Limb (tissue), 2 donors: ENCODE results near the gene ARID5B.

Experiments used
- DNase-seq, 2 donors: peaks; one replicate each; pipeline ENCODE4 v3.0.0-alpha.2; 2016; ENCODE audit errors: extremely low spot score in 2 of 2

The ARID5B gene

GRCh38 chr10:62072901-62073300, 171.4 kb downstream of the ARID5B start:
- DNase-seq = no peak

GRCh38 chr10:62073429-62073828, 171.9 kb downstream of the ARID5B start:
- no peak for DNase-seq

DNA sequence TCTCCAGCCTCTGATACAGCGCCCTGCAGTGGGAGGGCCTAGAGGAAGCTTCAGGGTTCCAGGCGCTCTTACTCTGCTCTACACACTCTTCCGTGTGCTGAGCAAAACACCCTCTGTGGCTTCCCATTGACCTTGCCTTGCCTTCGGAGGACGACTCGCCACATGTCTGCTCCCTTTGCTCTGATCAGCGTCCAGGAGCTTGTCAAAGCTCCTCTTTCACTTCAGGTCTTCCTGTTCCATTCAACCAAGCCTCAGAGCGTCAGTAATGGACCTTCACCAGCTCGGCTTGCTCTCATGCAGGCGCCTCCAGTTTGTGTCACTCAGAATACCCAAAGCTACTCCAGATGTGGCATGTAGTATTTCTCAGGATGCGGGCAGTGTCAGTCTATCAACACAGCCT, 173.9 kb downstream of the ARID5B start:
- DNase-seq = no peak

DNA sequence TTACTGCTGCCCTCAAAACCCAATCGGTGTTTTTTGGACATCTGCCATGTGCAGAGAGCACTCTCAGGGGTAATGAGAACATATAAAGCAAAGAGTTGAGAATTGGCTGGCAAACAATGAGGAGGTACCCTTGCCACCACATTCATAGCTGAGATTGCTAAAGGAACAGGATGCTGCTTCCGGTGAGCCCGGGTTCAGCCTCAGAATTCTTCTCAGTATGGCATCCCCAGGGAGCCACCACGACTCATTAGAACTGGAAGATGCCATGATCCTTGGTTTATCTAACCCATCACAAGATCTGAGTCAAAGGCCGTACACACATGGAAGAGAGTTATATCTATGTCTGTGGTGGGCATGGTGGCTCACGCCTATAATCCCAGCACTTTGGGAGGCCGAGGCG, 174.4 kb downstream of the ARID5B start:
- no peak for DNase-seq

DNA sequence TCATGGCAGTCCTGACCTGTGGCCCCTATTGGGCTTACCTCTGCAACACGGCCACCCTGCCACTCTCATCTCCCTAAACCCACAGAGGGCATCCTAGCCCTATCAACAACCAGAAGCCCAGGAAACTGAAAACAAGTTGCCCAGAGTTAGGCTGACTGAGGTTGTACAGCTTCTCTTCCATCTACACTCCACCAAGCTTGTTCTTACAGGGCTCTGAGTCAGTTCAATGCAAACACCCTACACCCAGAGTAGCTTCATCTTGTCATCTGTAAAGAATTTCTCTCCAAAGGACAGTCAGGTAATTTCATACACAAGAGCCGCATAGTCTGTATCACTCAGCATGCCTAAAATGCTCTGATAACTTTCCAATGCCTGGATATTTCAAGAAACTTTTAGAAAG, 175.4 kb downstream of the ARID5B start:
- no peak for DNase-seq

DNA sequence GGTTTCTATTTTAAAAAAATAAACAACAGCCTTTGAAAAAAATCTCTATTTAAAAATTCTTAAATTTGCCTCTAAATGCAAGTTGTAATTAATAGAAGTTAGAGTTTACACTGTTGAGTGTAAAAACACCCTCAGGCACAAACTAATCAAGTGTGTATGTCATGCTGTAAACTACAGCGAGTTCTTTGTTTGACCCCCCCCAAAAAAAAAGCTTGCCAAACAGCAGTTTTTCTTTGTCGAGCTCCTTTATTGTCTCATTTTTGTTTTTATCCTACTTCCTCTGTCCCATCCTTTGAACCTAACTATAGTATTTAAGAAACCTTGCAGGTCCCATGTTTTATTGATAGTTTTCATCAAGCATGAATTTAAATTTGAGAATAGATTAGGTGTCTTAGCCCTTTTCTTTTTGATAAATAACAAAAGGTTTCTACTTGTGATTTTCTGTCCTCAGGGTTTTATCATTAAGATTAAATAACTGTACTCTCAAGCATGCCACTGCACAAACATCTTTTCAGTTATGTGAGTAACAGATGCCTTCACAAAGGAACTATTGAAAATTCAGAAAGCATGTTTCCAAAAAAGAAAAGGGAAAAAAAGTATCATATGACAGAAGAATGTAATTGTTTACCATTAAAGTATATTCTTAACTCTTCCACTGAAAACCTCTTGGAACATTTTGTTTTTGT, 176.0 kb downstream of the ARID5B start:
- no peak for DNase-seq

DNA sequence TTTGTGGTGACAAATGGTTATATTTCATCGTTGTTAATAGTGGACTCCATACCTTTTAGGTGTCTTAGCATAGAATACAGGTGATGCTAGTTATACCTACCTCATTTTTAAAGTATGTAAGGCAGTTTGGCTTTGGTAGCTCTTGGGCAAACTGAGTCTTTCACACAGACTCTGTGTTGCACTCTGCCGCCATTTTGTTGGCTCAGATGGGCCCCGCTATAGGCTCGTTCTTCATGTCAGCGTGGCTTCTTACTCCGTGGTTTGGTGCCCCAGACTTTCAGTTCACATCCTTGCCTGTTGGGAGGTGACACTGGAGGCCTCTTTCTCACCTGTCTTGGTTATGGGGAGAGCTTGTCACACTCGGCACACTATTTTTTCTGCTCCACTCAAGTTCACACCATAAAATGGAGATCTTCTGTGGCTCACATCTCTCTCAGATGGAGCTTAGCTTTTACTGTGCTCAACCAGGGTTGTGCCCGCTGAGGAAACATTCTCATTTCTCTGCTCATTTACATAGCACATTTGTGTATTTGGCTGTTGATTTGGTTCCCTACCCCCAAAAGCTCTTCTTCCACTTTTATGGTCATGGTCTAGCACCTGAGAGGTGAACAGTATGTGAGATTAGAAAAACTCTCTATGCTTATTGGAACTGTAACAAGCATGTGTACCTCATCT, 178.5 kb downstream of the ARID5B start:
- DNase-seq = no peak

DNA sequence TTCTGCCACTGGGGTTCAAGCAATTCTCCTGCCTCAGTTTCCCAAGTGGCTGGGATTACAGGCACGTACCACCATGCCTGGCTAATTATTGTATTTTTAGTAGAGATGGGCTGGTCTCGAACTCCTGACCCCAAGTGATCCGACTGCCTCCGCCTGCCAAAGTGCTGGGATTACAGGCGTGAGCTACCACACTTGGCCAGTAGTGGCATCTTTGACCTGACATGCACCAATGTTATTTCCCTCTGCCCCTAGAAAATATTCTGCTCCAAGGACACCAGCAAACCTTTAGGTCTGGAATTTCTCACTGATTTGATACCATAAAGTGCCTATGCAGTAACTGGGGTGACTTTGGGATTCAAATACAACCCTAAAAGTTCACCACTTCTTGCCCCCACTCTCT, 179.4 kb downstream of the ARID5B start:
- DNase-seq = no peak

DNA sequence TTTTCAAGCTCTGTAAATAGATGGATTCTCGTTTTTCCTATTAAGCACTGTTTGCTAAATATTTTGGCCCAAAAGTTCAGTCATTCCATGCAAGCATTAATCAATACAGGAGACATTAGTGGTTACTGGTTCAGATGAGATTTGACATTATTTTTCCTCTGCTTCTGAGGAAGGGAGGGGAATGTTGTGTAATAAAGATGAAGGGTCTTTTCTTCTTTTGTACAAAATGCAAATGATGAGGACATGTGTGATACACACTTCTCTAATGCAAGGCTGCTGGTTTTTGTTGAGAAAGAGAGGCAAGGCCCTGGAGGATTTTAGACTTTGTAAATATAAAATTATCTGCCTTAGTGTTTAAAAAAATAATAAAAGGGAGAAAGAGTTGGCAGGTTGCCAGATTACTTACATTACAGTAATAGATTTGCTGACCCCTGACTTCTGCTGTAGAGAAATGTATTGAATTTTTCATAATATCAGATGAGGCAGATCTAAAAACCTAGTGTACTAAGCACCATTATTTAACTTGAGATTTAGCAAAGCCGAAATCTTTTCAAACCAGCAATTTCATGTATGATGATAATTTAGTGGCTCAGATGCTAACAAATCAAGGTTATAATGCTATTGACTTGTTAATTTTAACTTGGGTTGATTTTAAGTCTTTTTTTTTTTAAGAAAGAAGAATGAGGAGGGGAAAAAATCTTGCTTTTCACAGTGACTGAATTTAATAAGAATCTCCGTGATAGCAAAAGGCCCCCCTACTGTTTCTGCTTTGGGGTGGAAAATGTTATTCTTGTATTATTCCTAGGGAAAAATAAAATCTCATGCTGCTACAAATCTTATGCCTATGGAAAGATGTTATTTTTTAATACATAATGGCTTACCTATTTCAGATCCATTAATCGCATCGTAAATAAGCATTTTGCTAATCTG, 180.1 kb downstream of the ARID5B start:
- peak in 1 of 2 donors; percentile 29 for DNase-seq

DNA sequence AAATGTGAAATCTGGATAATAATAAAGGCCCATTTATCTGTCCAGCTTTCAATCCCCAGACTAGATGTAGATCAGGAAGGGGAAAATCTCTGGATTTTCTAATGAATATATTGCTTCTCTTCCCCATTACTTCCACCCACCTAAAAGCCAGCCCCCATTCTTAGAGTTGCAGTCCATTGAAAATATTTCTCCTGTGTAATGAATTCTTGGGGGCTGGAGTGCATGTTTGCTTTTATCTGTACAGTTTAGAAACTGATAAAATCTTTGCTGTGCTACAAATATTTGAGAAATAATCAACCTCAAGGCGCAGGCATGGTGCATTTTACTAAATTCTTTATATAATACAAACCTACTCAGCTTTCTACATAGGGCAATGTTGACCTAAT, 180.8 kb downstream of the ARID5B start:
- DNase-seq = no peak

- DNase-seq = peak in 1 of 2 donors; percentile 79
These were observed 181.4 kb downstream of the ARID5B start for GRCh38 chr10:62082729-62083411.

DNA sequence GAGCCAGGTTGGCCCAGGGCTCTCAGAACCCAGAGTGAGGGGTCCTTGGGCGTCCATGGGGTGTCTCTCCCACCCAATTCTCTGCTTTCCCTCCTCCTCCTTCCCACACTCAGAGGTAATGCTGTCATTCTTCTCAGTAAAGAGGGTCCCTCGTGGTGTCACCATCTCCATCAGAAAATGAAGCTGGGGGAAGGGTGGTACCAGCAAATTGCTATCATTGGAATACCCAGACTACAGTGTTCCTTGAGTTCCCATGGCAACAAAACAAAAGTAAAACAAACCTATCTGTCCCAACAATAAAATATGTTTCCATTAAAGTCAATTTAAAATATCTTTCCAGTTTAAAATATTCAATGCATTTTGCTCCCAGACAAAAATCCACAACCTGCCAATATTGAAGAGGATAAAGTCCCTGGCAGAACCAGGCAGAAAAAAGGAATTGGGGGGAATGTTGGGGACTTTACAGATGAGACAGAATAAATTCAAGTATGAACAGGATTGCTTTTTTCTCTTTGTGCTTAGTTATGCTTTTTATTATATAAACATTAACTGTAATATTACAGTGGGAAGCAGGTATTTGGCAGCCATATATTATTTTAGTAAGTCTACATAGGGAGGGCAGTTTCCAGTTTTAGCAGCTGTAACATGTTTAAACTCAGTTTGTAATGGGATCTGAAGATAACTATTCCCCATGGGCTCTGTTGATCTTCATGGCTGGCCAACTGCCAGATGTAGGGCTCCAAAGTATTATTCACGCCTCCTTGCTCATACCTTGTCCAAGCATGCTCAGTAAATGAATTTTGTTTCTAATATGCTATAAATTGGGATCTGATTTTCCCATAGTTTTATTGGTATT, 182.1 kb downstream of the ARID5B start:
- peak; percentile 70 to 86 for DNase-seq

DNA sequence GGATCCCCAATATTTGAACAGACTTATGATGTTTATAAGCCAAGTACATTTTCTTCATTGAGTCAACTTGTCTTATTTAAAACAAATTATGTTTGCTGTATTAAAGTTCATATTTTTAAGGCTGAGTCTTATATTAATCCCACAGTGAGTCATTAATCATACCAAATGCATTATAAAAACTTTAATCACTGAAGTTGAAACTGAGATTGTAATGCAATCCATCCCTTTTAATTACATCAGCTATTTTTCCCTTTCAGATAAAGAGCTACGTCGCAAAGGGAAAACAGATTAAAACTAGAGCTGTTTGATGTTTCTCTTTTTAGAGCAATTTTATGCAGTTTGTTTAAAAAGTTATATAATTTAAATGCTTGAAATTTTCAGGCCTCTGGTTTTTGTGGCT, 183.0 kb downstream of the ARID5B start:
- peak in 1 of 2 donors; percentile 13 for DNase-seq

DNA sequence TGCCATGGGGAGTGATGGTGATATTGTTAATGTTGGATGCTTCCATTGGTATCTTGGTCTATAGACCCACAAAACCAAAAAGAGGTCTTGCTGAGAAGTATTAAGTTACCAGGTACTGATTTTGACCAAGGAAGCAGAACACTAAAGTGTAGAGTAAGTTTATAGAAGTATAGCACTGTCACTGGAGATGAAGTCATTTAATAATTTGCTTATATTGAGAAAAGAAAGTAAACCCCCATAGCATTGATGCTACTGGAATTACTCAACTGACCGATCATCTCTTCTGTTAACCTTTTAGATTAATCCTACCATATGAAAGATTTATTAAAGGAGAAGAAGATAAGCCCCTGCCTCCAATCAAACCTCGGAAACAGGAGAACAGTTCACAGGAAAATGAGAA, 183.9 kb downstream of the ARID5B start:
- no peak for DNase-seq

- no peak for DNase-seq
These were observed 184.3 kb downstream of the ARID5B start for GRCh38 chr10:62085821-62086220.

DNA sequence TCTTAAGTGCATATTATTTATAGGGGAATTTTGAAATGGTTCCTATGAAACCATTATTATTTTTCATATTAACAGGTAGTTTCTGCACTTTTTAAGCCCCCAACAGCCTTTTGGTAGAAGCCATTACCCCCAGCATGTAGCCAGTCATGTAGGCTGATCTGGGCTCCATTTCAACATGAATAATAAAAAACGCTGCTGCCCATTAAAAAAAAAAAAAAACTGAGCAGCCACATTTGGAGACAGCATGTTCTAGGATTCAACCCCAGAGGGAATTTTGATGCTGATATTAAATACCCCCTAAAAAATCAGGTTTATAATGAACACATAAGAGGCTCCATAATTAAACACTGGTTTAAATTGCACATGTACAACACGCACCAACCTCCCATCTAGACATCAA, 185.8 kb downstream of the ARID5B start:
- DNase-seq = no peak

DNA sequence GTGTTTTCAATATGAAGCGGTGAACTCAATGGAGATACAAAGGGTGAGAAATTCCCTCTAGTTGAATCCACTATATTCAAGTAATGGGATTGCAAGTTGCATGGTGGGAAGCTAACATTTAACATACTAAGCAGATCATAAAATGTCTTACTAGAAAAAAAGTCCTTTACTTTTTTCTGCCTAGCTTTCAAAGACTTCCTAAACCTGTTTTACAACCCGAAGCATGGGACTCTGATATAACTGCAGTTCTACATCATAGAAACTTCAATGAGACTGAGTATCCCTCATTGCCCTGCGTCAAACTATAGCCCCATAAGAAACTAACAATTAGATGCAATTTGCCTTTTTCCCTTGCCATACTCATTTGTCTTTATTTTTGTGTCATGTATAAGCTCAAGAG, 187.3 kb downstream of the ARID5B start:
- DNase-seq = no peak

DNA sequence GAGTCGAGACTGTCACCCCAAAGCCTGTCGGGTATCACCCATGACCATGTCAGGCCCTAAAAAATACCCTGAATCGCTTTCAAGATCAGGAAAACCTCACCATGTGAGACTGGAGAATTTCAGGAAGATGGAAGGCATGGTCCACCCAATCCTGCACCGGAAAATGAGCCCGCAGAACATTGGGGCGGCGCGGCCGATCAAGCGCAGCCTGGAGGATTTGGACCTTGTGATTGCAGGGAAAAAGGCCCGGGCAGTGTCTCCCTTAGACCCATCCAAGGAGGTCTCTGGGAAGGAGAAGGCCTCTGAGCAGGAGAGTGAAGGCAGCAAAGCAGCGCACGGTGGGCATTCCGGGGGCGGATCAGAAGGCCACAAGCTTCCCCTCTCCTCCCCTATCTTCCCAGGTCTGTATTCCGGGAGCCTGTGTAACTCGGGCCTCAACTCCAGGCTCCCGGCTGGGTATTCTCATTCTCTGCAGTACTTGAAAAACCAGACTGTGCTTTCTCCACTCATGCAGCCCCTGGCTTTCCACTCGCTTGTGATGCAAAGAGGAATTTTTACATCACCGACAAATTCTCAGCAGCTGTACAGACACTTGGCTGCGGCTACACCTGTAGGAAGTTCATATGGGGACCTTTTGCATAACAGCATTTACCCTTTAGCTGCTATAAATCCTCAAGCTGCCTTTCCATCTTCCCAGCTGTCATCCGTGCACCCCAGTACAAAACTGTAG, 191.0 kb downstream of the ARID5B start:
- no peak for DNase-seq

- no peak for DNase-seq
These were observed 192.4 kb downstream of the ARID5B start for GRCh38 chr10:62093863-62094291.
